ENCODE data around the gene ANKDD1B. TPM values are rescaled to one million over a fixed set of nuclear protein-coding genes. Genes with fewer than 3 reads are reported as not detected.
A peak's percentile ranks its signal among the peaks of the same experiment; 100 is the strongest.

Gene ANKDD1B
- total and polyA plus RNA-seq, 9 of the 15 experiments (the other 6 are each of a cell fraction or from before 2014, with no cell fraction given) = 0.04 to 0.29 (median 0.18) TPM; not detected in 1

- TF ChIP-seq ZNF184 (CRISPR knock-in tag; IDR thresholded peaks at IDR 0.05) = no peak
- TF ChIP-seq PHTF2 (CRISPR knock-in tag; IDR thresholded peaks at IDR 0.05) = no peak
- TF ChIP-seq JUNB (CRISPR knock-in tag; conservative IDR thresholded peaks at IDR 0.05) = peak; percentile 96
- TF ChIP-seq ZNF592 (IDR thresholded peaks at IDR 0.05) = peak; percentile 93
- no peak for TF ChIP-seq ZNF224 (CRISPR knock-in tag; IDR thresholded peaks at IDR 0.05)
- no peak for TF ChIP-seq BDP1 (IDR thresholded peaks at IDR 0.05; ENCODE audit: insufficient read depth, insufficient read length)
- TF ChIP-seq RCOR1 (IDR thresholded peaks at IDR 0.05; ENCODE audit: borderline replicate concordance in 1 of 2, low read depth in 2 of 2, low read length in 2 of 2) = no peak
- peak in 1 of 2 experiments; percentile 40; a peak in 2 of 4 replicates for TF ChIP-seq MAZ (CRISPR knock-in tag; conservative IDR thresholded peaks at IDR 0.05 in 1 of 2, IDR thresholded peaks at IDR 0.05 in 1 of 2)
- TF ChIP-seq SAFB (IDR thresholded peaks at IDR 0.05; ENCODE audit: borderline replicate concordance, low read depth, low read length) = no peak
- TF ChIP-seq KLF16 (IDR thresholded peaks at IDR 0.05) = no peak
- TF ChIP-seq ZNF318 (IDR thresholded peaks at IDR 0.05; ENCODE audit: borderline replicate concordance in 1 of 2, low read depth in 1 of 2) = no peak; a peak in 1 of 4 replicates
These were observed 44.4 kb upstream of the ANKDD1B start (continued) for GRCh38 chr5:75566710-75567309.

All from K562 (cell line).